OCI-LY7 (cell line): ENCODE data around the gene ATF1.

Source experiments
- CTCF ChIP-seq: fragments of 200-600 bp; sonication (generic); conservative IDR thresholded peaks from 2 replicates; pipeline ENCODE4 v1.5.1; 2014; ENCODE audit warnings: mild to moderate bottlenecking, antibody characterized with exemption, low read length, moderate library complexity, mixed read lengths
- EZH2phosphoT487 ChIP-seq: fragments of 200-600 bp; sonication (generic); IDR thresholded peaks from 2 replicates; pipeline ENCODE4 v1.6.1; 2018; ENCODE audit warnings: low read depth, borderline replicate concordance, mild to moderate bottlenecking, mixed run types, antibody characterized with exemption, low read length, moderate library complexity, mixed read lengths

GRCh38 chr12:50742776-50743175 lies 21.1 kb upstream of the ATF1 start:
- no peak for TF ChIP-seq CTCF
- TF ChIP-seq EZH2phosphoT487: no peak
